ENCODE data around the gene BRD1.

The BRD1 gene

GRCh38 chr22:49746065-49746464 lies 81.6 kb downstream of the BRD1 start:
- no peak overlapping the region for H3K27ac ChIP-seq
- TF ChIP-seq CTCF (conservative IDR thresholded peaks at IDR 0.05), result no peak

GRCh38 chr22:49740242-49740641 lies 87.4 kb downstream of the BRD1 start:
- no peak for TF ChIP-seq CTCF (conservative IDR thresholded peaks at IDR 0.05)

GRCh38 chr22:49739138-49739537 lies 88.5 kb downstream of the BRD1 start:
- no peak overlapping the region for H3K27ac ChIP-seq
- no peak for TF ChIP-seq CTCF (conservative IDR thresholded peaks at IDR 0.05)

More at GRCh38 chr22:49740242-49740641, 87.4 kb downstream of the BRD1 start:
- no peak overlapping the region for H3K27ac ChIP-seq

- TF ChIP-seq CTCF (conservative IDR thresholded peaks at IDR 0.05), result no peak
- H3K27ac ChIP-seq, result no peak overlapping the region
Observed at GRCh38 chr22:49738566-49738965, 89.1 kb downstream of the BRD1 start.

- no peak for TF ChIP-seq CTCF (conservative IDR thresholded peaks at IDR 0.05)
- no peak overlapping the region for H3K27ac ChIP-seq
Observed at GRCh38 chr22:49738006-49738405, 89.7 kb downstream of the BRD1 start.

GRCh38 chr22:49737101-49737551 lies 90.5 kb downstream of the BRD1 start:
- TF ChIP-seq CTCF (conservative IDR thresholded peaks at IDR 0.05), result no peak
- no peak overlapping the region for H3K27ac ChIP-seq

- H3K27ac ChIP-seq, result no peak overlapping the region
- no peak for TF ChIP-seq CTCF (conservative IDR thresholded peaks at IDR 0.05)
Observed at GRCh38 chr22:49736538-49736937, 91.1 kb downstream of the BRD1 start.
